CD4-positive, alpha-beta memory T cell (primary cell): ENCODE measurements around the gene ZNF526. TPM values are rescaled to one million over a fixed set of nuclear protein-coding genes. Genes with fewer than 3 reads are reported as not detected.
A peak's percentile ranks its signal among the peaks of the same experiment; 100 is the strongest.

Experiments used
- CTCF ChIA-PET: fragments of 350-600 bp; sonication (Branson Sonifier 250); formaldehyde crosslinking; loops from one replicate; lab custom pipeline; 2021; ENCODE audit warnings: inconsistent platforms; ENCODE audit not compliant: partially characterized antibody; lab: Charles Lee
- POLR2A ChIA-PET: fragments of 350-600 bp; sonication (Branson Sonifier 250); formaldehyde crosslinking; loops from one replicate; lab custom pipeline; 2021; ENCODE audit not compliant: partially characterized antibody; lab: Charles Lee
- DNase-seq, 5 donors: peaks; one replicate each; pipeline versions ENCODE4 v3.0.0 to v3.0.0-alpha.2; 2020 to 2022; ENCODE audit warnings: mixed read lengths in 1 of 5
- H3K27ac ChIP-seq: one replicate; pipeline ENCODE4 v1.7.0; 2013; ENCODE audit warnings: low read depth, low read length
- H3K27me3 ChIP-seq: 2 replicates; pipeline ENCODE4 v1.7.0; 2013; ENCODE audit warnings: mild to moderate bottlenecking, low read length, moderate library complexity; ENCODE audit not compliant: insufficient read depth
- H3K36me3 ChIP-seq: 2 replicates; pipeline ENCODE4 v1.7.0; 2013; ENCODE audit warnings: mild to moderate bottlenecking, low read length, moderate library complexity; ENCODE audit not compliant: insufficient read depth
- H3K4me1 ChIP-seq: 2 replicates; pipeline ENCODE4 v1.7.0; 2013; ENCODE audit warnings: mild to moderate bottlenecking, low read length, moderate library complexity; ENCODE audit not compliant: insufficient read depth
- H3K4me3 ChIP-seq, 2 donors: one replicate each; pipeline ENCODE4 v1.7.0; 2013; ENCODE audit warnings: low read length in 2 of 2, mild to moderate bottlenecking in 1 of 2
- H3K9me3 ChIP-seq, 2 donors: one replicate each; pipeline ENCODE4 v1.7.0; 2013; ENCODE audit warnings: low read length in 2 of 2, control low read depth in 1 of 2; ENCODE audit not compliant: control insufficient read depth in 1 of 2
- H3K27ac Mint-ChIP-seq, 7 donors: one replicate each; pipeline ENCODE4 v1.8.0; 2020 to 2021; ENCODE audit warnings: mixed read lengths in 7 of 7, mild to moderate bottlenecking in 6 of 7, inconsistent platforms in 3 of 7, moderate library complexity in 3 of 7
- H3K27me3 Mint-ChIP-seq, 2 donors: one replicate each; pipeline ENCODE4 v1.8.0; 2020 to 2021; ENCODE audit warnings: mixed read lengths in 2 of 2
- H3K36me3 Mint-ChIP-seq, 2 donors: one replicate each; pipeline ENCODE4 v1.8.0; 2020 to 2021; ENCODE audit warnings: mixed read lengths in 2 of 2, inconsistent platforms in 1 of 2, mild to moderate bottlenecking in 1 of 2
- H3K4me1 Mint-ChIP-seq, 4 donors: one replicate each; pipeline ENCODE4 v1.8.0; 2020 to 2021; ENCODE audit warnings: mixed read lengths in 4 of 4, mild to moderate bottlenecking in 1 of 4
- H3K4me3 Mint-ChIP-seq, 8 donors: one replicate each; pipeline ENCODE4 v1.8.0; 2020 to 2021; ENCODE audit warnings: mixed read lengths in 8 of 8, mild to moderate bottlenecking in 7 of 8, moderate library complexity in 6 of 8, inconsistent platforms in 3 of 8
- H3K9me3 Mint-ChIP-seq, 8 donors: one replicate each; pipeline ENCODE4 v1.8.0; 2020 to 2021; ENCODE audit warnings: mixed read lengths in 8 of 8, mild to moderate bottlenecking in 5 of 8, inconsistent platforms in 3 of 8, moderate library complexity in 1 of 8
- intact Hi-C: fragments of 100-400 bp; cut with micrococcal nuclease; formaldehyde crosslinking; loops from one replicate; pipeline ENCODE4 v1.15.1; 2023
- polyA plus RNA-seq, 2 donors: library from polyadenylated mRNA; unstranded; fragments of 300-500 nt; fragmentation: Illumina TruSeq; gene quantifications; one replicate each; pipeline ENCODE4 v1.2.3, GENCODE V29; 2021
- total RNA-seq, 2 experiments: library from RNA; stranded (reverse); gene quantifications; one replicate each; pipeline ENCODE4 v1.2.3, GENCODE V29; 2021

ZNF526 gene
- total and polyA plus RNA-seq, 4 experiments from 2014 or later = 2.3 to 28.8 (median 18.5) TPM

DNA sequence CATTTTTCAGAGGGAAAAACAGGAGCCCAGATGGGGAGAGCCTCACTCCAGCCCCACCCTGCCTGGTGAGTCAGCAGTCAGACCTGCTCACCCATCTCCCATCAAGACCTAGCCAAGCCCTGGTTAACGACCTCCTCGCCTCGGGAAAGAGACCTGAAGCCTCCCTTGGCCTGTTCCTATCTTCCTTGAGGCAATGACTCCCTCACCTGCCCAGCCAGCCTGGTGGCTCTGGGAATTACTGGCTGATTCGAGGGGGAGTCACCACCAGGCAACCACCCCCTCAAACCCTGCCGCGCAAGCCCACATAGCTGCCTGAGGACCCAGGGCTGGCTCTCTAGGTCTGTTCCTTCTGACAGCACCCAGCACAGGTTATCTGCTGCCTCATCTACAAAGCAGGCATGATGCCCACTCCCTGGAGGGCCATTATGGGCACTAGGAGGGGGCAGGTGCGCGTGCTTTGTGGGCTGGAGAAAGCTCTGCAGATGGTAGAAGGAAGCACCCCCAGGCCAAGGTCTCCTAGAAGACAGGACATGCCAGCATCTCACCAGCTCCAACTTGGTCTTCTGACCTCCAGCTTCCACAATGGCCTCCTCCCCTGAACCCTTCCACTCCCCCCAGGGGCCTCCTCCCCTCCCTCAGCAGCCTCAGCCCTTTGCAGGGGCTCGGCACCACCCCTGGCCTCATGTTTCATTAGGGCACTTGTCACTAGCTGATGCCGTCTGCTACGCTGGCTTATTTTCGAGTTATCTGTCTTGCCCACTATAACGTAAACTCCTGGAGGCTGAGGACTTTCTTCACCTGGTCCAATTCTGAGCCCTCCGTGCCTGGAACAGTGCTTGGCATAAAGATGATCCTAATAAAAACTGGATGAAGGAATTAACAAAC is 13.0 kb upstream of the ZNF526 start:
- Mint-ChIP-seq H3K4me3 (peak overlapping the region in 4 of 8 donors; percentile 18 to 64 (median 50)), H3K4me1 (peaks cover 49 to 79% (median 64%) of the 10 kb centered on the region in 4 donors), H3K9me3 (no peaks in the 10 kb centered on the region), H3K27me3 (no peaks in the 10 kb centered on the region), H3K36me3 (peaks cover 62 to 76% of the 10 kb centered on the region in 2 donors), H3K27ac (peak overlapping the region; percentile 41 to 89 (median 87))
- Histone ChIP-seq H3K27ac (peak overlapping the region; percentile 16), H3K4me3 (no peak overlapping the region), H3K27me3 (no peaks in the 10 kb centered on the region), H3K4me1 (peaks cover 84% of the 10 kb centered on the region), H3K36me3 (peaks cover 77% of the 10 kb centered on the region), H3K9me3 (no peaks in the 10 kb centered on the region)
- DNase-seq = no peak
- intact Hi-C loops = no loop called here
- POLR2A ChIA-PET = interaction anchor here (1.2 to 2.3 kb wide), 4 partner anchors 8 to 35 kb away, joined by 3 to 9 read pairs (median 8); partner anchors contain the start of gene GSK3A
- CTCF ChIA-PET = interaction anchor here (0.9 to 1.2 kb wide), 2 partner anchors 22 to 75 kb away, joined by 3 read pairs; partner anchors contain the start of gene POU2F2

DNA sequence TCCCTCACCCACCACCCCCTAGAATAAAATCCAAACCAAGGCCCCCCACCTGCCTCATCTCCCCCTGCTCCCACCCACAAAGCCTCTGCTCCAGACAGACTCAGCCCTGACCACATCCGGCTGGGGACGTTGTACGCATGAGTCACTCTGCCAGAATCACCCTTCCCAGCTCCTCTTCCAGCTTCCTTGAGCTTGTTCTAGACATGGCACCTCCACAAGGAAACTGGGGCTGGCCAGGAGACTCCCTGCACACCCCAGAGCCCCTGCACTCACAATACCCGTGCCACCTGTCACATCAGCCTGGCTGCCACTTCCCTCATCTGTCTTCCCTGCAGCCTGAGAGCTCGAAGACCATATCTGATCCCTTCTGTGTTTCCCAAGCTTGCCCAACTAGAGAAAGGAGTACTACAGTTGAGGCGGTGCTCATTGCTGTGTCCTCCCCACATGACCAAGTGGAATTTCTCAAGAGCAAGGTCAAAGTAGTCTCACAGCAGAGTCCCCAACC is 12.3 kb upstream of the ZNF526 start:
- POLR2A ChIA-PET = interaction anchor here (0.8 to 2.3 kb wide), 5 partner anchors 9 to 35 kb away, joined by 3 to 9 read pairs (median 8); partner anchors contain the start of gene GSK3A

DNA sequence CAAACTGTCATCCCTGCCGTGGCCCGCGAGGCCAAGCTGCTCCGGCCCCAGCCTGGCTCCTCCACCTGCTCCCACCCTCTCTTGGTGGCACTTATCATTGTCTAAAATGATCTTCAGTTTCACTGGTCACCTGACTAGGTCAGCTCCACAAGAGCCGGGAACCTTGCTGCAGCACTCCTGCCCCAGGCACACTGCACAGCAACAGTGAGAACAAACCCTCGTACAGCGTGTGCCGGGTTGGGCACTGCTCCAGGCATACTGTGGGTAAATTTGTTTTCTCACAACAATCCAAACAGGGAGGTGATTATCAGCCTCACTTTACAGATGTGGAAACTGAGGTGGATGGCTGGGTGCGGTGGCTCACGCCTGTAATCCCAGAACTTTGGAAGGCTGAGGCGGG is 11.5 kb upstream of the ZNF526 start:
- Mint-ChIP-seq H3K36me3 (peaks cover 62 to 71% of the 10 kb centered on the region in 2 donors), H3K4me1 (peaks cover 46 to 78% (median 62%) of the 10 kb centered on the region in 4 donors), H3K9me3 (peaks cover 0 to 3% (median 0%) of the 10 kb centered on the region in 8 donors), H3K4me3 (no peak overlapping the region), H3K27ac (peak overlapping the region in 4 of 7 donors; percentile 6 to 75 (median 48)), H3K27me3 (no peaks in the 10 kb centered on the region)
- H3K9me3 ChIP-seq = no peaks in the 10 kb centered on the region
- ChIA-PET CTCF (no interaction called here), POLR2A (interaction anchor here (0.8 to 2.0 kb wide), 2 partner anchors 18 to 34 kb away, joined by 3 to 9 read pairs; partner anchors contain the start of gene GSK3A)
- peak overlapping the region; percentile 27 for H3K27ac ChIP-seq
- H3K4me3 ChIP-seq = no peak overlapping the region
- H3K36me3 ChIP-seq = peaks cover 78% of the 10 kb centered on the region
- peaks cover 83% of the 10 kb centered on the region for H3K4me1 ChIP-seq
- intact Hi-C loops = no loop called here
- DNase-seq = no peak
- no peaks in the 10 kb centered on the region for H3K27me3 ChIP-seq

More for the DNA sequence above, 12.3 kb upstream of the ZNF526 start:
- peak overlapping the region; percentile 16 for H3K27ac ChIP-seq
- peaks cover 83% of the 10 kb centered on the region for H3K4me1 ChIP-seq
- Mint-ChIP-seq H3K36me3 (peaks cover 59 to 71% of the 10 kb centered on the region in 2 donors), H3K27ac (peak overlapping the region; percentile 80 to 89 (median 87)), H3K9me3 (peaks cover 0 to under 1% (median 0%) of the 10 kb centered on the region in 8 donors), H3K4me1 (peaks cover 44 to 78% (median 61%) of the 10 kb centered on the region in 4 donors), H3K4me3 (peak overlapping the region in 4 of 8 donors; percentile 42 to 73 (median 62)), H3K27me3 (no peaks in the 10 kb centered on the region)
- no peaks in the 10 kb centered on the region for H3K9me3 ChIP-seq
- no peak overlapping the region for H3K4me3 ChIP-seq
- CTCF ChIA-PET = interaction anchor here (0.9 kb wide), 1 partner anchor 76 kb away, joined by 3 read pairs; the partner anchor contains the start of gene POU2F2
- intact Hi-C loops = no loop called here
- H3K27me3 ChIP-seq = no peaks in the 10 kb centered on the region
- peaks cover 78% of the 10 kb centered on the region for H3K36me3 ChIP-seq
- DNase-seq = peak in 1 of 5 donors; percentile 65

DNA sequence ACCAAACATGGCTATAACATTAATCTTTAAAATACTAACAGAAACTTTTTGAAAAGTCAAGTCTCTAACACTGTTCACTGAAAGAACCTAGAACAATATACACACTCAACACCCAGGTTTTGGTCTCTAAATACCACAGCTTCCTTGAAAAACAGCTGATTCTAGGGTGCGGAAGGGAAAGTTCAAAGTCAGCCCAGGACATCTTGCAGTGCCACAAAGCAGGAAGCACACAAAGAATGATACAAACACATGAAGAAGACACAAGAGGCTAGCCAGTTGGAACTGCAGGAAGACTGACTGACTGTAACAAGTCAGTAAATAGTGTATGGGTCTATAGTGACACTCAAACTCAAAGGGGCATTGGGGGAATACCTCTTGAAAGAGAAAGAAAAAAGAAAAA is 7.2 kb upstream of the ZNF526 start:
- Histone ChIP-seq H3K27me3 (no peaks in the 10 kb centered on the region), H3K27ac (peak overlapping the region; percentile 18), H3K9me3 (no peaks in the 10 kb centered on the region), H3K36me3 (peaks cover 60% of the 10 kb centered on the region), H3K4me1 (peaks cover 71% of the 10 kb centered on the region), H3K4me3 (no peak overlapping the region)
- Mint-ChIP-seq H3K9me3 (peaks cover 0 to 6% (median 0%) of the 10 kb centered on the region in 8 donors), H3K27me3 (no peaks in the 10 kb centered on the region), H3K4me3 (peak overlapping the region in 7 of 8 donors; percentile 15 to 81 (median 68)), H3K36me3 (peaks cover 48 to 64% of the 10 kb centered on the region in 2 donors), H3K4me1 (peaks cover 46 to 70% (median 63%) of the 10 kb centered on the region in 4 donors), H3K27ac (peak overlapping the region; percentile 63 to 92 (median 84))
- DNase-seq = no peak
- ChIA-PET CTCF (interaction anchor here (0.7 to 1.1 kb wide), 3 partner anchors 19 to 105 kb away, joined by 3 read pairs; no protein-coding TSS in a partner anchor), POLR2A (interaction anchor here (0.7 to 1.7 kb wide), 3 partner anchors 11 to 14 kb away, joined by 3 to 7 read pairs (median 3); no protein-coding TSS in a partner anchor)
- intact Hi-C loops = no loop called here

DNA sequence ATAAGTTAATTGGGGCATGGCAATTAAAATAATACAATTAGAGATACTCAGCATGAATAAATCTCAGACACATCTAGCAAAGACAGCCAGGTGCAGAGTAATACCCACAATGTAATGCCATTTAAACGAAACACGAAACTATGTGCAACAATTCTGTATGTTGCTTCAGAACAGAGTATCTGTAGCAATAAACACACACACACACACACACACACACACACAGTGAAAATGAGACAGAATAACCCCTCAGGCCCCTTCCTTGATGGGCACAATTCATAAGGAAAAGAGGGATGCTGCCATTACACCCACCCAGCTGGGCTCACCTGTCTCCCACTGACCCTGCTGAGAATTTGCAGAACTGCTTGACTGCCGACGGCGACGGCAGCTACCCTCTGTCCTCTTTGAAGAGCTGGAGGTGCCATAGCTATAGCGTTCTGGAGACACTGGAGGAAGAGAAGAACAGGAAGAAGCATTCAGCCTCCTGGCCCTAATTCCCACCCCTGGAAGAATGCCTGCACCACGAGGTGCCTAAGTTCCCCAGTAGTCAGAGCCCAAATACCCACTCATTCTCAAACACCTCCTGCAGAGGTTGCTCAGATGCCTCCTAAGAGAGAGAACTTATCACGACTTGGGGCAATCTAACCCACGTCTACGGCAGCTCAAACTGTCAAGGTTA is 5.2 kb upstream of the ZNF526 start:
- Mint-ChIP-seq H3K9me3 (peaks cover 0 to 6% (median 0%) of the 10 kb centered on the region in 8 donors), H3K27ac (peak overlapping the region; percentile 77 to 97 (median 87)), H3K27me3 (no peaks in the 10 kb centered on the region), H3K36me3 (peaks cover 30 to 46% of the 10 kb centered on the region in 2 donors), H3K4me3 (peak overlapping the region; percentile 90 to 98 (median 94)), H3K4me1 (peaks cover 46 to 69% (median 63%) of the 10 kb centered on the region in 4 donors)
- POLR2A ChIA-PET = interaction anchor here (0.5 to 9.7 kb wide), 4 partner anchors 14 to 92 kb away, joined by 3 to 149 read pairs (median 52); partner anchors contain the start of gene GSK3A
- CTCF ChIA-PET = interaction anchor here (0.7 to 2.7 kb wide), 7 partner anchors 11 to 132 kb away, joined by 3 to 17 read pairs (median 5); partner anchors contain the start of gene GSK3A
- intact Hi-C loops = no loop called here
- Histone ChIP-seq H3K4me3 (no peak overlapping the region), H3K27ac (peak overlapping the region; percentile 90), H3K36me3 (peaks cover 40% of the 10 kb centered on the region), H3K27me3 (no peaks in the 10 kb centered on the region), H3K4me1 (peaks cover 71% of the 10 kb centered on the region), H3K9me3 (no peaks in the 10 kb centered on the region)
- DNase-seq = no peak
